GM21529 (cell line): Measurements from ENCODE around the gene IRF8.

Experiments used
- ATAC-seq: cut with Tn5 transposase; IDR thresholded peaks from one replicate; pipeline ENCODE4 v1.9.1; 2021; ENCODE audit not compliant: unreplicated experiment

The IRF8 gene

GRCh38 chr16:85954927-85955519, 56.1 kb downstream of the IRF8 start:
- ATAC-seq: peak; percentile 15

- peak; percentile 61 for ATAC-seq
These were observed 56.6 kb downstream of the IRF8 start for GRCh38 chr16:85955566-85955965.

- no peak for ATAC-seq
These were observed 57.5 kb downstream of the IRF8 start for GRCh38 chr16:85956426-85956825.

DNA sequence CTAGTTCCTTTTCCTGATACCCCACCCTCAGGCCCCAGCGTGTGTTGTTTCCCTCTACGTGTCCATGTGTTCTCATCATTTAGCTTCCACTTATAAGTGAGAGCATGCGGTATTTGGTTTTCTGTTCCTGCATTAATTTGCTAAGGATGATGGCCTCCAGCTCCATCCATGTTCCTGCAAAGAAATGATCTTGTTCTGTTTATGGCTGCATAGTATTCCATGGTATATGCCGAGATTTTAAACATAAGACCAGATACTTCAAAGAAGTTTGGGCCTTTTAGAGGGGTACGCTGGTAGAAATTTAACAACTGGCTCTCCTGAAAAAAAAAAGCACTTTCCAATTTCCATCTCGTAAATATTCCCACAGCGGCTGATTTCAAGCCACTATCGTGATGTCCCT, 59.8 kb downstream of the IRF8 start:
- ATAC-seq: no peak

GRCh38 chr16:85959686-85960085, 60.7 kb downstream of the IRF8 start:
- ATAC-seq: no peak

GRCh38 chr16:85960486-85961046, 61.6 kb downstream of the IRF8 start:
- ATAC-seq: no peak

- no peak for ATAC-seq
These were observed 63.3 kb downstream of the IRF8 start for GRCh38 chr16:85961988-85962915.

- no peak for ATAC-seq
These were observed 64.9 kb downstream of the IRF8 start for GRCh38 chr16:85963753-85964285.

- no peak for ATAC-seq
These were observed 66.2 kb downstream of the IRF8 start for GRCh38 chr16:85965125-85965524.

DNA sequence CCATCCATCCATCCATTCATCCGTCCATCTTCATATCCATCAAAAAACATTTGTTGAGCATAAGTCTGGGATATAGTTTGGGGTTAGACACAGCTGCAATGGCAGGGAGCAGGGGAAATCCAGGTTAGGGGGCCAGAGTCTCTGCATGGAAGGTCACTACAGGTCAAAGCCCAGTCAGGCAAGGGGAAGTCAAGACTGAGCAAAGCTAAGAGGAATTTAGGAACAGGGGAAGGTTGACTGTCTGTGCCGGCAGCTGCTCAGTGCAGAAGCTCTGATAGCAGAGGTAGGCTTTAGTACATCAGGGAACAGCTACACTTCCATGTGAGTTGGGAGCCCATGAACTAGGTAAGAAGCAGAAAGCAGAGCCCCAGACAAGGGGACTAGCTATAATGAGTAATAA, 68.1 kb downstream of the IRF8 start:
- ATAC-seq: no peak

DNA sequence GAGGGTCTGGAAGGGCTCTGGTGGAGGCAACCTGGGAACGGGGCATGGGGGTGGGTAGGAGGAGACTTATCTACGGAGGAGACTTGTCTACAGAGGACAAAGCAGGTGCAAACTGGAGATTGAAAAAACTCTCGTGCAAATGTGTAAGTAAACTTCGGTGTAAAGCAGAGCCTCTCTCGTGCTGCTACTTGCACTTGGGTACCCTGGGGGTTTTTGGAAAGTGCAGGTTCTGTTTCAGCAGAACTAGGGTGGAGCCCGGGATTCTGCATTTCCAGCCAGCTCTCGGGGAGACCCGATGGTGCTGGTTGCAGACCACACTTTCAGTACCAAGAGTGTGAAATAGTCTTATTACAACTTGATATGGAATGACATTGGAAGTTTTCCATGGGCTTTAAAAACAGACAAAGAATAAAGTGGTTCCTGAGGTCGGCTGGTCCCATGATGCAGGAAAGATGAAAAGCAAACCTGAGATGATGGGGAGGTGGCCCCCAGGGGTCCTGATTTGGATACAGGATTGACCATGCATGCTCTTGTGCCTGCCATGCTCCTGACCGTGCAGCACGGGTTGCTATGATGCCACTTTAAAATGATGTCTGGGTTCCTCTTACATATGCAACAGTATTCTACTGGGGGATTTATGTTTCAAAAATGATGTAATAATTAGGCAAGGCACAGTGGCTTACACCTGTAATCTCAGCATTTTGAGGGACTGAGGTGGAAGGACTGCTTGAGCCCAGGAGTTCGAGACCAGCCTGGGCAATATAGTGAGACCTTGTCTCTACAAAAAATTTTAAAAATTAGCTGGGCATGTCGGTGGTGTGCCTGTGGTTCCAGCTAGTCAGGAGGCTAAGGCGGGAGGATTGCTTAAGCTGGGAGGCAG, 69.3 kb downstream of the IRF8 start:
- no peak for ATAC-seq

- ATAC-seq: no peak
These were observed 70.2 kb downstream of the IRF8 start for GRCh38 chr16:85969159-85969558.

DNA sequence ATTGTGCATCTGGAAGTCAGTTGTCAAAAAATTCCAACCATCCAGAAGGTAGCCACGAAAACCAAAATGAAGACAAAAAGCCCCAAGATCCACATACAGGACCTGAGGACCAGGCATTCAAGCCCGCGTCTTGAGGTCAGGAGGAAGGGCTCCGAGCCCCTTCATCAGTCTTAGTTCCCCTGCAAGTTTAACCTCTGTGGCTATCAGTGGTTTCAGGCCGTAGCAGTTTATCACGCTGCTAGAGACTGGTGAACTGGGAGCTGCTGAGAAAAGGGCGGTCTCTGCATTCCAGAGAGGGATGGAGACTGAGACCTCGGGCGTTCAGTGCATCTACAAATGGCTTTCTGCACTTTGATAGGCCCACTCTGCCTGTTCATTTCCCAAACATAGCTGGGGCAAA, 70.6 kb downstream of the IRF8 start:
- ATAC-seq: no peak

GRCh38 chr16:85970016-85970733, 71.2 kb downstream of the IRF8 start:
- ATAC-seq: no peak

DNA sequence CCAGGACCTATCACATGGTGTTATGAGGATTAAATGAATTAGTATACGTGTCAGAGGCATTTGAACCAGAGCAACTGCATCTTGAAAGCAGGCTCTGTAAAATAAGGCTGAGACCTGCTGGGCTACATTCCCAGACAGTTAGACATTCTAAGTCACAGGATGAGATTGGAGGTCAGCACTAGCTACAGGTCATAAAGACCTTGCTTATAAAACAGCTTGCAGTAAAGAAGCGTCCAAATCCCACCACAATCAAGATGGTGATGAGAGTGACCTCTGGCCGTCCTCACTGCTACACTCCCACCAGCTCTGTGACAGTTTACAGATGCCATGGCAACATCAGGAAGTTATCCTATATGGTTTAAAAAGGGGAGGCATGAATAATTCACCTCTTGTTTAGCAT, 71.8 kb downstream of the IRF8 start:
- ATAC-seq: no peak
